ENCODE measurements around the gene SORCS3.

- TF ChIP-seq EZH2 (optimal IDR thresholded peaks at IDR 0.05; ENCODE audit: low read depth, low read length) (no peak), CTCF (IDR thresholded peaks at IDR 0.05; ENCODE audit: low read length) (0 out of 2 replicates have a peak, but pooled peaks have one; percentile 3)
These were observed 403.8 kb downstream of the SORCS3 start for GRCh38 chr10:105044902-105045301.

Measured in MM.1S (cell line).